HG02852 (cell line): Measurements from ENCODE around the gene CELA3B.
"Not testable (repeated sequence)": the region's sequence is repeated elsewhere in the genome, so short reads cannot be mapped to it uniquely, and the experiment has no call there.

Source experiments
- ATAC-seq: cut with Tn5 transposase; IDR thresholded peaks from one replicate; pipeline ENCODE4 v1.9.1; 2021; ENCODE audit warnings: mild to moderate bottlenecking, moderate library complexity; ENCODE audit not compliant: unreplicated experiment

Gene CELA3B

DNA sequence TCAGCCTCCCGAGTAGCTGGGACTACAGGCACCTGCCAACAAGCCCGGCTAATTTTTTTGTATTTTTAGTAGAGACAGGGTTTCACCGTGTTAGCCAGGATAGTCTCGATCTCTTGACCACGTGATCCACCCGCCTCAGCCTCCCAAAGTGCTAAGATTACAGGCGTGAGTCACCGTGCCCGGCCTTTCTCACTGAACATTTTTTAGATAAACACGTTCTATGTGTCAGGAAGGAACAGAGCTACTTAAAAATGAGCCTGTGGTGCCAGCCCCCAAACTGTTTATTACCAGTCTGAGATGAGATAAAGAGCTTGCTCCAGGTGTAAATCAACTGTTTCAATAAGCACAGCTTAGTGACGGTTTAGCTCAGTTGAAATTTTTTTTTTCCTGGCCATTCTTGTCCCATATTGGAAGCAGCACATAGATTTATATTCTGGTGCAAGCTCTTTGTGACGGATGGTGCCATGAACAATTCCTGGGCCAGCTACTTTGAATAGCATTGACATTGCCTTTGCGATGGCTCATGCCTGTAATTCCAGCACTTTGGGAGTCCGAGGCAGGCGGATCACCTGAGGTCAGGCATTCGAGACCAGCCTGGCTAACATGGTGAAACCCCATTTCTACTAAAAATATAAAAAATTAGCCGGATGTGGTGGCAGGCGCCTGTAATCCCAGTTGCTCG is 33.7 kb upstream of the CELA3B start:
- not testable (repeated sequence) for ATAC-seq

DNA sequence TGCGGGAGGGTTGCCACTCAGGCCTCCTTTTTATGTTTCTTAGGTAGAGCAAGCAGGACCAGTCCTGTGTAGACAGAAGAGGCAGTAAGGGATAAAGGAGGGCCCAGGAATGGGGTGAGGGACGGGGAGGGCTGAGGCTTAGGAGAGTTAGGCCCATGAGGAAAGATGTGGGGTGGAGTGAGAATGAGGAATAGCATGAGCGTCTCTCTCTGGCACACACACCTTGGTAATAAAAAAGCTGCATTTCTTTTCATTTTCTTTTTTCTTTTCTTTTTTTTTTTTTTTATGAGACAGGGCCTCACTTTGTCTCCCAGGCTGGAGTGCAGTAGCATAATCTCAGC is 32.1 kb upstream of the CELA3B start:
- ATAC-seq = no peak

DNA sequence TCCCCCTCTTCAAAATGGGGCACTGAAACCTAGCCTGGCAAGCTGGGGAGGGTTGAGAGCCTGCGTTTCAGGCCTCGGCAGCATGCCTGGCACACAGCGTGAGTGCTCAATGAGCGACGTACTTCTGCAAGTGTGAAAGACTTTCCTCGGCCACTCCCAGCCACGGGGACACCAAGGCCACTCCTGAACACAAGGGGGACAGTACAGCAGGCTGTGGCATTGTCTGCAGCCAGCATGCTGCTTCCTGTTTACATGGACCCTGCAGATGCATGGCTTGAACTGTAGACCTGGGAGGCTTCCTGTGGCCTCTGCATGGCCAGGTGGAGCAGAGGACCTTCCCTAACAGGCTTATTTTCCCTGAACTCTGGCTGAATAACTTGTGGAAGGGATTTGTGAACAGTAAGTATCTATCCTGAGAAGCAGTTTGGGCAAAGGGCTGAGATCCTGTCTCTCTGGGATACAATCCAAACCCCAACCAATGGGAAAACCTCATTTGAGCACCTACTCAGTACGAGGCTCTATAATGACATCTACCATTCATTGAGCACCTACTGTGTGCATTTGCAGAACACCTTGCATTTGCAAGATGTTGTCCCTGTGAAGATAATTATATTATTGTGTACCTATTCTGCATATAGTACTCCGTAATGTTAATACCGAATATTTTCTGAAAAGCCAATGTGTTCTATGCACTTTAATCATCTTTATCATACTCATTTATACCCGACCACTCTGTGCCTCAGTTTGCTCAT is 29.8 kb upstream of the CELA3B start:
- no peak for ATAC-seq

DNA sequence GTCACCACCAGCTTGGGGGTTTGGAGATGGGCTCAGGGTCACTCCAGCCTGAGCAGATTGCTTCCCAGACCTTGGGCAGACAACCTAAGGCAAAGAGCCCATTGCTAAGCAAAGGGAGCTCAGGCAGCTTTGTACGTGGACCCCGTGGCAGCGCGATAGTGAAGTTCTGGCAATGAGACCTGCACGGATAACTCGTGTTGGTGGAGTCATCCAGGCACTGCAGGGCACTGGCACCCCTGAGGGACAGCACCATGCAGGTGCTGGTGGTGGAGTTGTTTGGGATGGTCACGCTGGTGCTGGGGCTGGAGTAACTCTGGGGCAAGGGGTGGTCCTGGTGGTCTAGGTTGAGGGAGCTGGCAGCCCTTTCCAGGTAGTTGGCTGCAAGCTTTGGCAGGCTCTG is 26.1 kb upstream of the CELA3B start:
- no peak for ATAC-seq

DNA sequence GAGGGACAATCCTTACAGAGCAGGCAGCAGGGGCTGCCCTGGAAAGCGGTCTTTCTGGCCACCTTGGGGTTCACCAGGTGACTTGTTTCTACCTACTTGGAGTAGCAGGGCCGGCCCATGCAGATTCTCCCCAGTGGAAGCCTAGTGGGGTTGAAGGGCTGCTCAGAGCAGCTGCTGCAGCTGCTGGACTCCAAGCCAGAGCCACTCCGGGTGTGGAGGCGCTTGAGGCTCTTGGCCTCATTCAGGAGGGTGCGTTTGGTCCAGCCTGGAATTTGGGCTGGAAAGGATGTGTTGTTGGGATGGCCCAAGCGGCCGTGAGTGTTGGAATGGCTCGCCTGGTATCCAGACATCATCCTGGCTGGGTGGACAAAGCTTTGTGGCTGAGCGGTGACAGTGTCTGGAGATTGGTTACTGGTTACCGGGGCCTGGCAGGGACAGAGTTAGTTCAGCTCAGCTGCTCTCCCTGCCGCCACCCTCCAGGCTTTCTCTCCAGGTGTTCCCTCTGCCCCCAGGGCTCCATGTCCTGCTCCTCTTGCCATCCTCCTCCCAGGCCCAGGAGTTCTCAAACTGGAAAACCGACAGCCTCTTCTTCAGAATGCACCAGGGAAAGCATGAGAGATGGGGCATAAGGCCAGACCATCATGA is 25.5 kb upstream of the CELA3B start:
- ATAC-seq = no peak

DNA sequence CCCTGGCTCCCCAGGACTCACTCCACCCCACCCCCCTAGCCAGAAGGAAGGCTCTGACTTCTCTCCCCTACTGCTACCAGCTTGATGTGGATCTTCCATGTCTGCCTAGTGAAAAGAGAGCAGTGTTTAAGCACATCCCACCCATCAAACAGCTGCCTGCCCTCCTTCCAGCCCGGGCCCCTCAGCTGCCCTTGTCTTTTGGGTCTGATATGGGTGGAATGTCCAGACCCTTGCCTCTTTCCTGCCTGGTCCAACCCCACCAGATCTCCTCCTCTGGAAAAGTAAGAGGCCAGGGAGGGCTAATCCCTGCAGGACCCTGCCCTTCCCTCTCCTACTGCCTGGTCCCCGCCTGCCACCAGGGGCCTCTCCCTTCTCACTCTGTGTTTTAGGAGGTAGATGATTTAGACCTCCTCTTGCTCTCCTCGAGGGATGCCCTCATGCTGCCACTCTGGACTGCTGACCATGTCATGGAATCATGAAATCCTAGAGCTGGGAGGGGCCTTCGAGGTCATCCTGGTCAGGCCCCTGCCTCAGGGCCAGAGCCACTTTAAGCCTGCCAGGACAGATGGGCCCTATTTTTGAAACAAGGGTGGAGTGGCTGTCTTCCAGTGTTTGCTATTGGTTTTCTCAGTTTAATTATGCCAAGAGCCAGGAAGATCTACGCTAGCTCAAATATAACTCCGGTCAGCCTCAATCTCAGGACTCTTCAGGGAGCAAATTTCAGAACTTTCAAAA is 23.9 kb upstream of the CELA3B start:
- no peak for ATAC-seq

DNA sequence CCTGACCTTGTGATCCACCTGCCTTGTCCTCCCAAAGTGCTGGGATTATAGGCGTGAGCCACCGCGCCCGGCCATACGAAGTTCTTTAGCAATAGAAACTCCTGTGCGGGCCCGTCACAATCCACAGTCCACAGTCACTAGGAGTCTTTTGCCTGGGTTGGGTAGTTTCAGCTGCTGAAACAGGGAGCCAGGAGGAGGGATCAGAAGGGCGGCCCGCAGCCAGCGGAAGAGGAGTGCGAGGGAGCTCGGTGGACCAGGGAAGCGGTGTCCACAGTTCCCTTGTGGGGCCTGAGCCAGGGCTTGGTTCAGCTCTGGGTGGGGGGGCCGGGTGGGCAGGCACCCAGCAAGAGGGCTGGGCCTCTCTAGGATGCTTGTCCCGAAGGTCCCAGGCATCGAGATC is 21.8 kb upstream of the CELA3B start:
- no peak for ATAC-seq

DNA sequence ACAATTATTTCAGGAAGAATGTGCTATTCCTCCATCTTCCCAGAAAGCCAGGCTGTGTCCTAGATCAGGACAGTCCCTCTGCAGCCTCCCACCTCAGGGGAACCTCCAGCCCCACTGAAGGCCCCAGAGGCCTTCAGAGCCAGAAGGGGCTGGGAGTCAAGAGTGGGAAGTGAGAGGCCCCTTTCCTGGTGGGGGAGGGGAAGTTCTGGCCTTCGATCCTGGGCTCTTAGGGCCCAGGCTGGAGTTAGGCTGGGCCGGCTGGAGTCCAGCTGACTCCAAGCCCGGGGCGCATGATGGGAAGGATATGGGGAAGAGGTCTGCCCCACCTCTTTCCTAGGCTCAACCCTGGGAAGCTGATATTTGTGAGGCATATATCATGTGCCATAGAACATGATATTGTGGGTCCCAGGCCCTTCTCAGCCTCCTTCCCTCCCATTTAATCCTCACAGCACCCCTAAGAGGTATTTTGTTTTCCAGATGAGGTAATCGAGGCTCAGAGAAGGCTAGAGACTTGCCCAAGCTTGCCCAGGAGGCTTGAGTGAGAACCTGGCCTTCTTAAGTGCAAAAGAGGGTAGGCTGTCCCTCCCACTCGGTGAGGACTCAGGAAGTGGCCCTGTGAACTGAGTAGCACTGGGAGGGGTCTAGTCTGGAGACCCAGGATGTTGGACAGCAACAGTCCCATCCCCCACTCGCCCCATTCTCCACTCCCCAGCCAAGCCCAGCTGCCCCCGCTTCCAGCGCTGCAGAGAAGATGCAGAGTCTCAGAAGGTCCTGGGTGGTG is 21.1 kb upstream of the CELA3B start:
- no peak for ATAC-seq

DNA sequence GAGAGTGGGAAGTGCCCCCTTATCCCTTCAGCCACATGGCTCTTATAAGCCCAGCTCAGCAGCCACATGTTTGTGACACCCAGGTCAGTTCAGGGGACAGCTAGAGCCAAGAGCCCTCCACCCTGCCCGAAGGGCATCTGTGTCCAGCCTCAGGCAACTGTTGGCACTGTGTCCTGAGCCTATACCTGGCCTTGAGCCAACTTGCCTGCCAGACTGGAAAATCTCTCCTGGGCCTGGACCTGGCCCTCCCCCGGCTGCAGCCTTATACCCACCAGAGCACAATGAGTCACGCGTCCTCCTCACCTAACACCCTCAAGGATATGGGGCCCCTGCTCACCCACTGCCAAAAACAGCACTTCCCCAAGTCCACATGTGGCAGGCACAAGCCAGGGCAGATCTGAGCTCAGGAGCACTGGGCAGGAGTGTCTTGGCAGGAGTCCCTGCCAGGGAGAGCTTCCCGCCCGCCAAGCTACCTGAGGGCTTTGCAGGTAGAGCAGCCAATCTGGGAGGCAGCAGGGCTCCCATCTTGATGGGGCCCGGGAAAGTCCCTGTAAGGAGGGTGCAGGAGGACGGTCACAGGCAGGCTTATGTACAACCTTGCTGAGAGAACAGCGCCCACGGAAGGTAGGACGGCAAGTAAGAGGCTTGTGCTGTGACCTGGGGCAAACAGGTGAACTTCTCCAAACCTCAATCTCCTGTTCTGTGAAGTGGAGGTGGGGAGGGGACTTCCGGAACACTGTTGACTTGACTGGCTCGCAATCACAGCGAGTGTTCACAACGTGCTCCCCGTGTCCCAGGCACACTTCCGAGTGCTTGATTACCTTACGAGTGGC is 19.9 kb upstream of the CELA3B start:
- no peak for ATAC-seq

DNA sequence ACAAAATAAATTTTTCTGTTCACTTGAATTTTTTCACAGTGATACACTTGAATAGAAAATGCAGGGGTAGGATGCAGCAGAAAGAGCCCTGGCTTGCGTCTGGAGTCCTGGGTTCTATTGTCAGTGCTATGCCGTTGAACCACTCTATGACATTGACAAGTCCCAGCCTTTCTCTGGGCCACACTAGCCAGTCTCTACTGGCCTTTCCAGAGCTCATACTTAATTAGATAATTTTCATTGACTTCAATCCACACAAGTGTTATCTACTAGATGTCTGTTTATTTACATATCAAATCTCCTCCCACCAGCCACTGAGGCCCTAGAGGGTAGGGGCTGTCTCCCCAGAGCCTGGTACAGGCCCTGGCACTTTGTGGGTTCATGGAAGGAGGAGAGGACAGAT is 15.5 kb upstream of the CELA3B start:
- ATAC-seq = no peak

DNA sequence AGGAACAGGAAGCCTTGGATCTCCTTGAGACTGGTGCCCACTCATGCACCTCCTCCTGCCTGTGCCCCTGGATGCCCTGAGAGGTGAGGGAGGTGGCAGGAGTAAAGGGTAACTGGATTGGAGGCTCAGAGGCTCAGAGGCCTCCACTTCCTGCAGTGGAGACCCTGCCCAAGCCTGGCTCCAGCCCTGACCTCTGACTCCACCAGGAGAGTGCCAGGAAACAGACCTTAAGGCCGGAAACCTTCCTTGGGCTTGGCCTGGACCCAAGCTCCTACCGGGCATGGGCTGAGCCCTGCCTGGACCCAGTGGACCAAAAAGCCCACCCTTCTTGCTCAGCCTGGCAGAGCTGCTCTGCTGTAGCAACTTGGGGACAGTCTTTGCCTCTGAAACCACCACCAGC is 15.0 kb upstream of the CELA3B start:
- ATAC-seq = no peak

DNA sequence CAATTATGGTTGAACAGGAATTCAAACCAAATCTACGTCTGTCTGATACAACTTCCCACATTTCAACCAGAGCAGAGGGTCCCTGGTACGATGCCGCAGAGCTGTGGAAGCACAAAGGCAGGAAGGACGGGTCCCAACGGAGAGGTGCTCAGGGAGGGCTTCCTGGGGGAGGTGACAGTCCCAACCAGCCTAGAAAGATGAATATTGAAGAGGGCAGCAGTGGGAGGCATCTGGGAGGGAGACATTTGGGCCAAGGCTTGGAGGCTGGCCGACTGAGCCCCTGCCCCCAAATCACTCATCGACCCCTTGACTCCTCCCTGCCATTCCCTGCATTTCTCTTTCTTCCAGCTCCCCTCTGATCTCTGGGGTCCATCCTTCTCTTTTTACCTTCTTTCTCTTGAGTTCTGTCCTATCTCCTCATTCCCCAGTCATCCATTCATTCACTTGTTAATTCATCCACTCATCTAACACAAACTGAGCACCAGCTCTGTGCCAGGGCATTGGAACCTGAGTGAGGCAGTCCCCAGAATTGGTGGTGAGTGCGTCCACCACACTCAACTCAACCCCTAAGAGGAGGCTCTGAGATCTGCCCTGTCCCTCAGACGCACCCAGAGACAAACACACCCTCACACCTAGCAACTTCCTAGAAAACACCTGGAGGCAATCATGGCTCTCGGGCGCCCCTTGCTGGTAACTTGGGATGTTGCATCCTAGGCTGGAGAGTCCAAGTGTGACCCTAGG is 13.2 kb upstream of the CELA3B start:
- ATAC-seq = no peak

DNA sequence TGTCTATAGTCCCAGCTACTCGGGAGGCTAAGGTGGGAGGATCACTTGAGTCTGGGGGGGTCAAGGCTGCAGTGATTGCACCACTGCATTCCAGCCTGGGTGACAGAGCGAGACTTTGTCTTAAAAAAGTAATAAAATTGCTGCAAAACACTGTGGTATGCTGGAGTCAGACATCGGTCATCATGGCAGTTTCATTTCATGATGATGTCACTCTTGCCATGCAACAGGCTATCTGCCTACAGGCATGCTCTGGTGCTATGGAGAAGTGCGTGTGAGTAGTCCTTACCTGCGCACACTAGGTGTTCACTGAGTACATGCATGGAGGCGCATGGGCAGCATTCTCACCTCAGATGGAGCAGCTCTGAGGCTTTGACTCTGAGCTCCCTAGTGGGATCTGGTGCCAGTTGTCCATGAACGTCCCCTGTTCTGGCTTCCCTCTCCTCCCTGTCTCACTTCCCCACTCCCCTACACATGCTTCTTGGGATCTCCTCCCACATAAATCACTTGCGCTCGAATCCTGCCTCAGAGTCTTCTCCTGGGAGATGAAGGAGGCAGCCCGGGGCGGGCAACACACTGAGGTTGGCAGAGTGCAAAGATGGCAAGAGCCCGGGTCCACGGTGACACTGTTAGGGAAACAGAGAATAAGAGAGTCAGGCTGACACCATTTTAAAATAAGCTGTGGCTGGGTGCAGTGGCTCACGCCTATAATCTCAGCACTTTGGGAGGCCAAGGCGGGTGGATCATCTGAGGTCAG is 10.4 kb upstream of the CELA3B start:
- no peak for ATAC-seq

DNA sequence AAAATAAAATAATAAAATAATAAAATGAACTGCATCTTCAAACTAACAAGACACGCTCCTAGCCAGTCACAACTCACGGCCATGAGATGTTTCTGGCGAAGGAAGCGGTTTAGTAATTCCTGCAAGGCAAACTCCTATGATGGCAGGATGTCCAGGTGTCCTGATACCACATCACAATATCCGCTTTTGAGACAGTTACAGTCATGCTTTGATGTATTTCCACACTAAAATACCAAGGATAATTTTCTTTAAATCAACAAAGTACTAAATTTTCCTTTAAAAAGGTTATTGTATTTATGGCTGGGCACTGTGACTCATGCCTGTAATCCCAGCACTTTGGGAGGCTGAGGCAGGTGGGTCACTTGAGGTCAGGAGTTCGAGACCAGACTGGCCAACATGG is 9.6 kb upstream of the CELA3B start:
- not testable (repeated sequence) for ATAC-seq

DNA sequence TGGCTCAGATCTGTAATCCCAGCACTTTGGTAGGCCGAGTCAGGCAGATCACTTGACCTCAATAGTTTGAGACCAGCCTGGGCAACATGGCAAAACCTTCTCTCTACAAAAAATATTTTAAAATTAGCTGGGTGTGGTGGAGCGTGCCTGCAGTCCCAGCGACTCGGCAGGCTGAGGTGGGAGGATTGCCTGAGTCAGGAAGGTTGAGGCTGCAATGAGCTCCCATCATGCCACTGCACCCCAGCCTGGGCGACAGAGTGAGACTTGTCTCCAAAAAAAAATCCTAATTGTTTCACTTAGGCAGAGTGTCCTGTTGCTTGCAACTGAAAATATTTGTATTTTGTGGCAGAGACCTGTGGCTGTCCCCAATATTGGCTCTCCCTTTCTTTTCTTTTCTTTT is 7.8 kb upstream of the CELA3B start:
- ATAC-seq = not testable (repeated sequence)

DNA sequence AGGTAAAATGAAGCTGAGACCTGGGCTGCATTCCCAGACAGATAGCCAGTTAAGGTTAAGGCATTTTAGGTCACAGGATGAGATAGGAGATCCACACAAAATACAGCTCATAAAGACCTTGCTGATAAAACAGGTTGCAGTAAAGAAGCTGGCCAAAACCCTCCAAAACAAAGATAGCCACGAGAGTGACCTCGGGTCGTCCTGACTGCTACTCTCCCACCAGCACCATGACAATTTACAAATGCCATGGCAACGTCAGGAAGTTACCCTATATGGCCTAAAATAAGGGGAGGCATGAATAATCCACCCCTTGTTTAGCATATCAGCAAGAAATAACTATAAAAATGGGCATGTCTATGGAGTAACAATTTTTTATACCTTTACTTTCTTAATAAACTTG is 6.3 kb upstream of the CELA3B start:
- ATAC-seq = not testable (repeated sequence)

DNA sequence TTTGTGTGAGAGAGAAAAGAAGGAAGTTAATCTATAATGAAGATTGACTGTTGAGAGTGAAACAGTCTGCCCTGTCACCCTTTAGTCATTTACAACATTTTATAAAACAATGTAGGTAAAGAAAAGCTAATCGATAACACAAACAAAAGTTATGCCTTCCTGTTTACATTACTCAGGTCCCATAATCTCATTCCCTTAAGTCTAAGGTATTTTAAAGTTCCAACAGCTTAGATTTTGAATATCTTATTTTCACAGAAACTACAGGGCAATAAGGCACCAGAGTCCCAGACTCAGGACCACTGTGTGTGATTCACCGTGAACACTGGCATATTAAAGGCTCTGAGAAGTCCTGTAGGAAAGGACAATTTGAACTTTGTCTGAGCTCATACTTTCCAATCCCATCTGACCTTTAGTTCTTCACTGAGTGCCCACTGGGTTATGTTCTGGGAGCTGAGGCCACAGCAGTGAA is 3.8 kb upstream of the CELA3B start:
- ATAC-seq = not testable (repeated sequence)

DNA sequence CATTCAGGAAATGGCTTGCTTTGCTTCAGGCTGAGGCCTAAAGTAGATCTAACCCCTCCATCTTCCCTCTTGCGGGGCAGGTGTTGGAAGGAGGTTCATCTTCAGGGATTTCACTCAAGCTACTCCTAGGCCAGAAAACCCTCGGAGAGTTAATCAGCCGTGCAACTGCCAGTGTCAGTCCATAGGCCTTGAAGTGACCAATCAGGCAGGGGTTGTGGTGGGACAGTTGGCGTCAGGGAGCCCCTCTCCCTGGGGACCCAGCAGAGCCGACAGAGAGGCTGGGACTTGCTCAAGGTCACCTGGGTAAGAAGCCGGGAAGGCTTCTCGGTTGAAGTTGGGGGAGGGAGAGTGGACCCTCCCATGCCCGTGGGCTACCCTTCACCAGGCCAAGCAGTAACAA is 2.9 kb upstream of the CELA3B start:
- ATAC-seq = not testable (repeated sequence)
